CD4-positive, CD25-positive, alpha-beta regulatory T cell (primary cell): ENCODE data around the gene SLC25A45. TPM values are rescaled to one million over a fixed set of nuclear protein-coding genes. Genes with fewer than 3 reads are reported as not detected.

ENCODE experiments used
- ATAC-seq, 2 donors: fragments of 150-1000 bp; cut with Tn5 transposase; one replicate each; pipeline ENCODE4 v1.10.0; 2021; ENCODE audit warnings: low read depth in 2 of 2, moderate number of reproducible peaks in 2 of 2, moderate library complexity in 1 of 2
- DNase-seq, 3 donors: peaks; one replicate each; pipeline versions ENCODE4 v3.0.0 to v3.0.0-alpha.2; 2012 to 2022; ENCODE audit warnings: mixed read lengths in 1 of 3
- H3K27ac ChIP-seq: one replicate; pipeline ENCODE4 v1.7.0; 2013; ENCODE audit warnings: mild to moderate bottlenecking, low read length; ENCODE audit not compliant: insufficient read depth, poor library complexity, severe bottlenecking
- H3K27me3 ChIP-seq: one replicate; pipeline ENCODE4 v1.7.0; 2013; ENCODE audit warnings: low read length; ENCODE audit not compliant: control insufficient read depth, insufficient read depth
- H3K36me3 ChIP-seq: one replicate; pipeline ENCODE4 v1.7.0; 2013; ENCODE audit warnings: mild to moderate bottlenecking, low read length, moderate library complexity; ENCODE audit not compliant: control insufficient read depth, insufficient read depth
- H3K4me1 ChIP-seq: 2 replicates; pipeline ENCODE4 v1.7.0; 2013; ENCODE audit warnings: mild to moderate bottlenecking, low read length; ENCODE audit not compliant: insufficient read depth, control insufficient read depth, poor library complexity, severe bottlenecking
- H3K4me3 ChIP-seq: one replicate; pipeline ENCODE4 v1.7.0; 2013; ENCODE audit warnings: low read depth, mild to moderate bottlenecking, low read length, moderate library complexity
- H3K9me3 ChIP-seq, 2 experiments: 1 replicate in 1 of 2; 2 replicates in 1 of 2; pipeline ENCODE4 v1.7.0; 2013; ENCODE audit warnings: low read length in 2 of 2, mild to moderate bottlenecking in 1 of 2, moderate library complexity in 1 of 2; ENCODE audit not compliant: control insufficient read depth in 2 of 2
- H3K27ac Mint-ChIP-seq, 3 donors: one replicate each; pipeline ENCODE4 v1.8.0; 2020 to 2022; ENCODE audit warnings: mild to moderate bottlenecking in 3 of 3, mixed read lengths in 3 of 3, moderate library complexity in 2 of 3
- H3K27me3 Mint-ChIP-seq: one replicate; pipeline ENCODE4 v1.8.0; 2022; ENCODE audit warnings: mild to moderate bottlenecking, mixed read lengths
- H3K36me3 Mint-ChIP-seq: one replicate; pipeline ENCODE4 v1.8.0; 2020; ENCODE audit warnings: mixed read lengths
- H3K4me1 Mint-ChIP-seq, 4 donors: one replicate each; pipeline ENCODE4 v1.8.0; 2020 to 2022; ENCODE audit warnings: mixed read lengths in 4 of 4, mild to moderate bottlenecking in 1 of 4
- H3K4me3 Mint-ChIP-seq, 4 donors: one replicate each; pipeline ENCODE4 v1.8.0; 2020 to 2022; ENCODE audit warnings: mild to moderate bottlenecking in 4 of 4, mixed read lengths in 4 of 4, moderate library complexity in 3 of 4
- H3K9me3 Mint-ChIP-seq, 7 donors: one replicate each; pipeline ENCODE4 v1.8.0; 2020 to 2022; ENCODE audit warnings: mixed read lengths in 7 of 7, mild to moderate bottlenecking in 3 of 7, moderate library complexity in 2 of 7
- polyA plus RNA-seq, 4 donors: library from polyadenylated mRNA; unstranded; fragments of 300-500 nt; fragmentation: Illumina TruSeq; gene quantifications; one replicate each; pipeline ENCODE4 v1.2.3, GENCODE V29; 2021
- total RNA-seq: library from RNA; stranded (reverse); gene quantifications from one replicate; pipeline ENCODE4 v1.2.3, GENCODE V29; 2022

SLC25A45 gene
- total and polyA plus RNA-seq, 5 donors from 2014 or later = 11.1 to 40.3 (median 14.0) TPM

- Mint-ChIP-seq H3K36me3 (peaks cover 3% of the 10 kb centered on the region), H3K9me3 (no peaks in the 10 kb centered on the region), H3K27ac (peak overlapping the region; percentile 98 to 100 (median 99)), H3K4me1 (peaks cover 0 to 83% (median 31%) of the 10 kb centered on the region in 4 donors), H3K27me3 (no peaks in the 10 kb centered on the region), H3K4me3 (peak overlapping the region; percentile 66 to 91 (median 85))
- DNase-seq = peak in 1 of 3 donors; percentile 63
- no peaks in the 10 kb centered on the region for H3K9me3 ChIP-seq
- H3K27ac ChIP-seq = peak overlapping the region; percentile 97
- H3K27me3 ChIP-seq = no peaks in the 10 kb centered on the region
- ATAC-seq = no peak
- H3K36me3 ChIP-seq = peaks cover 5% of the 10 kb centered on the region
- peaks cover 86% of the 10 kb centered on the region for H3K4me1 ChIP-seq
- H3K4me3 ChIP-seq = no peak overlapping the region
Measured at GRCh38 chr11:65384301-65384889, 1.9 kb upstream of the SLC25A45 start.

GRCh38 chr11:65383778-65384177, 1.3 kb upstream of the SLC25A45 start:
- Mint-ChIP-seq H3K27ac (peak overlapping the region; percentile 98 to 100 (median 99)), H3K4me1 (peaks cover 0 to 77% (median 27%) of the 10 kb centered on the region in 4 donors), H3K36me3 (peaks cover 3% of the 10 kb centered on the region), H3K27me3 (no peaks in the 10 kb centered on the region), H3K4me3 (peak overlapping the region; percentile 1 to 88 (median 74)), H3K9me3 (no peaks in the 10 kb centered on the region)
- H3K4me1 ChIP-seq = peaks cover 80% of the 10 kb centered on the region
- peak overlapping the region; percentile 97 for H3K27ac ChIP-seq
- ATAC-seq (no peak), DNase-seq (no peak)
- no peaks in the 10 kb centered on the region for H3K9me3 ChIP-seq
- H3K36me3 ChIP-seq = peaks cover 5% of the 10 kb centered on the region
- no peak overlapping the region for H3K4me3 ChIP-seq
- no peaks in the 10 kb centered on the region for H3K27me3 ChIP-seq

- peaks cover 0 to 68% (median 21%) of the 10 kb centered on the region in 4 donors for H3K4me1 Mint-ChIP-seq
- H3K4me1 ChIP-seq = peaks cover 71% of the 10 kb centered on the region
- H3K36me3 ChIP-seq = peaks cover 2% of the 10 kb centered on the region
- H3K4me3 ChIP-seq = peak overlapping the region; percentile 80
- no peaks in the 10 kb centered on the region for H3K9me3 Mint-ChIP-seq
- H3K9me3 ChIP-seq = no peaks in the 10 kb centered on the region
- no peaks in the 10 kb centered on the region for H3K27me3 Mint-ChIP-seq
- ATAC-seq (no peak), DNase-seq (no peak)
- no peaks in the 10 kb centered on the region for H3K36me3 Mint-ChIP-seq
- no peaks in the 10 kb centered on the region for H3K27me3 ChIP-seq
- peak overlapping the region; percentile 97 for H3K27ac ChIP-seq
- peak overlapping the region; percentile 82 to 96 (median 92) for H3K4me3 Mint-ChIP-seq
- H3K27ac Mint-ChIP-seq = peak overlapping the region; percentile 98 to 100 (median 99)
Measured at GRCh38 chr11:65382804-65383368, 440 bp upstream of the SLC25A45 start.

- DNase-seq (peak in 1 of 3 donors; percentile 62), ATAC-seq (no peak)
- peaks cover 59% of the 10 kb centered on the region for H3K4me1 ChIP-seq
- peak overlapping the region; percentile 98 to 100 (median 99) for H3K27ac Mint-ChIP-seq
- H3K27ac ChIP-seq = peak overlapping the region; percentile 97
- H3K36me3 ChIP-seq = peaks cover 3% of the 10 kb centered on the region
- peaks cover 0 to 58% (median 21%) of the 10 kb centered on the region in 4 donors for H3K4me1 Mint-ChIP-seq
- no peaks in the 10 kb centered on the region for H3K9me3 ChIP-seq
- no peaks in the 10 kb centered on the region for H3K27me3 ChIP-seq
- H3K4me3 ChIP-seq = peak overlapping the region; percentile 80
- no peaks in the 10 kb centered on the region for H3K9me3 Mint-ChIP-seq
- H3K36me3 Mint-ChIP-seq = no peaks in the 10 kb centered on the region
- no peaks in the 10 kb centered on the region for H3K27me3 Mint-ChIP-seq
- peak overlapping the region; percentile 82 to 96 (median 92) for H3K4me3 Mint-ChIP-seq
Measured at GRCh38 chr11:65381716-65382032, 772 bp downstream of the SLC25A45 start.

GRCh38 chr11:65380460-65381119, 1.9 kb downstream of the SLC25A45 start:
- DNase-seq (no peak), ATAC-seq (no peak)
- Mint-ChIP-seq H3K27me3 (no peaks in the 10 kb centered on the region), H3K27ac (peak overlapping the region; percentile 31 to 98 (median 52)), H3K4me3 (peak overlapping the region; percentile 48 to 95 (median 71)), H3K4me1 (peaks cover 0 to 51% (median 21%) of the 10 kb centered on the region in 4 donors), H3K9me3 (no peaks in the 10 kb centered on the region), H3K36me3 (no peaks in the 10 kb centered on the region)
- Histone ChIP-seq H3K9me3 (no peaks in the 10 kb centered on the region), H3K36me3 (peaks cover 3% of the 10 kb centered on the region), H3K4me3 (no peak overlapping the region), H3K27ac (peak overlapping the region; percentile 97), H3K27me3 (no peaks in the 10 kb centered on the region), H3K4me1 (peaks cover 51% of the 10 kb centered on the region)

- H3K27ac Mint-ChIP-seq = peak overlapping the region in 2 of 3 donors; percentile 52 to 80
- peaks cover 0 to 44% (median 19%) of the 10 kb centered on the region in 4 donors for H3K4me1 Mint-ChIP-seq
- Histone ChIP-seq H3K27ac (no peak overlapping the region), H3K4me3 (no peak overlapping the region), H3K27me3 (no peaks in the 10 kb centered on the region), H3K4me1 (peaks cover 44% of the 10 kb centered on the region), H3K36me3 (peaks cover 3% of the 10 kb centered on the region), H3K9me3 (no peaks in the 10 kb centered on the region)
- H3K9me3 Mint-ChIP-seq = no peaks in the 10 kb centered on the region
- ATAC-seq = no peak
- H3K36me3 Mint-ChIP-seq = peaks cover 4% of the 10 kb centered on the region
- no peaks in the 10 kb centered on the region for H3K27me3 Mint-ChIP-seq
- H3K4me3 Mint-ChIP-seq = peak overlapping the region in 3 of 4 donors; percentile 41 to 55 (median 43)
- no peak for DNase-seq
Measured at GRCh38 chr11:65379698-65380459, 2.6 kb downstream of the SLC25A45 start.

- no peak for DNase-seq
- peak overlapping the region in 1 of 4 donors; percentile 8 for H3K4me3 Mint-ChIP-seq
- H3K27ac Mint-ChIP-seq = no peak overlapping the region
- H3K27me3 ChIP-seq = no peaks in the 10 kb centered on the region
- H3K4me3 ChIP-seq = no peak overlapping the region
- peaks cover 0 to 36% (median 12%) of the 10 kb centered on the region in 4 donors for H3K4me1 Mint-ChIP-seq
- ATAC-seq = no peak
- H3K4me1 ChIP-seq = peaks cover 36% of the 10 kb centered on the region
- no peaks in the 10 kb centered on the region for H3K9me3 Mint-ChIP-seq
- no peaks in the 10 kb centered on the region for H3K9me3 ChIP-seq
- no peak overlapping the region for H3K27ac ChIP-seq
- peaks cover 4% of the 10 kb centered on the region for H3K36me3 Mint-ChIP-seq
- peaks cover 3% of the 10 kb centered on the region for H3K36me3 ChIP-seq
- H3K27me3 Mint-ChIP-seq = no peaks in the 10 kb centered on the region
Measured at GRCh38 chr11:65378928-65379638, 3.4 kb downstream of the SLC25A45 start.
